Measurements from ENCODE around the gene NT5C. TPM values are rescaled to one million over a fixed set of nuclear protein-coding genes. Genes with fewer than 3 reads are reported as not detected.
A peak's percentile ranks its signal among the peaks of the same experiment; 100 is the strongest.

The NT5C gene
- total RNA-seq, 2 experiments from 2014 or later = 65.2 to 70.8 TPM

DNA sequence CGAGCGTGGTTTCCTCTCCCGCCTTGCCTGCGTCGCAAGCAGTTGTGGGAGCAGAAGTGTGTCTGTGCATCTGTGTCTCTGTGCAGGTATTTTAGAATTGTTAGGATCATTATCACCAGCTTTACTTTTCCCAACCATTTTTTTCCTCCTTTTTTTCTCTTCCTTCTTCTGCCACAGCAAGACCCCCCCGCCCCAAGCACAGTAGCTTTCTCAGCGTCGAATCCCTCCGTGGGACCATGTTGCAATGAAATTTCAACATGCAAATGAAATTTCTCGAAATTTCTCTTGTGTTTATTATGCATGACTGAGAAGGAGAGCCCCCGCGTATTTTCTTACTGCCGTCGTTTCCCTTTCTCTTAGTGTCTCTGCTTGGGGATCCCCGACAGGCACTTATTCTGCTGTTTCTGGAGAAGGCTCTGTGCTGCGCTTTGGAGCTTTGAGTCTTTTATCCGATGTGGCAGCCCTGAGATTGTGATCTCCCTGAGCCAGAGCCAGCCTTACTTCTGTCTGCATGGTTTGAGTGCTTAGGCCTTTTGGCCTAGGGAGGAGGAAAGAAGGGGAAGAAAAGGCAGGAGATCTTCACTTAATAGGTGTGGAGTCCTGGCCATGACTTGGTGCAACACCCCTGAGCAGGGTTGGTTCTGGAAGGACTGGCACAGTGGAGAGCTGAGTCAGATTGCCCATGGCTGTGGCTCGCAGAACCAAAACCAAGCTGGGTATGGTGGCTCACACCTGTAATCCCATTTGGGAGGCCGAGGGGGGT is 16.8 kb downstream of the NT5C start:
- H3K36me3 Mint-ChIP-seq = peaks cover 13% of the 10 kb centered on the region
- DNase-seq = peak; percentile 38
- no peaks in the 10 kb centered on the region for H3K9me3 Mint-ChIP-seq
- intact Hi-C loops (cut with micrococcal nuclease) = loop anchor here (1.0 to 5.0 kb wide), 7 partner anchors 10 to 154 kb away; partner anchors contain the start of genes GGA3, JPT1, MRPS7 and NT5C
- H3K4me1 Mint-ChIP-seq (ENCODE audit: low read depth) = peaks cover 32% of the 10 kb centered on the region
- peak overlapping the region; percentile 71 for H3K4me3 Mint-ChIP-seq
- no peaks in the 10 kb centered on the region for H3K27me3 Mint-ChIP-seq
- ChIA-PET CTCF (interaction anchor here (0.7 to 9.1 kb wide), 64 partner anchors 9 to 639 kb away, joined by 3 to 247 read pairs (median 6); partner anchors contain the start of genes CDR2L, GGA3, MIF4GD and MRPL58), POLR2A (interaction anchor here (0.8 to 2.8 kb wide), 13 partner anchors 9 to 156 kb away, joined by 3 to 17 read pairs (median 4); partner anchors contain the start of genes GGA3, JPT1, MIF4GD and MRPS7)
- H3K27ac Mint-ChIP-seq = peak overlapping the region; percentile 64

DNA sequence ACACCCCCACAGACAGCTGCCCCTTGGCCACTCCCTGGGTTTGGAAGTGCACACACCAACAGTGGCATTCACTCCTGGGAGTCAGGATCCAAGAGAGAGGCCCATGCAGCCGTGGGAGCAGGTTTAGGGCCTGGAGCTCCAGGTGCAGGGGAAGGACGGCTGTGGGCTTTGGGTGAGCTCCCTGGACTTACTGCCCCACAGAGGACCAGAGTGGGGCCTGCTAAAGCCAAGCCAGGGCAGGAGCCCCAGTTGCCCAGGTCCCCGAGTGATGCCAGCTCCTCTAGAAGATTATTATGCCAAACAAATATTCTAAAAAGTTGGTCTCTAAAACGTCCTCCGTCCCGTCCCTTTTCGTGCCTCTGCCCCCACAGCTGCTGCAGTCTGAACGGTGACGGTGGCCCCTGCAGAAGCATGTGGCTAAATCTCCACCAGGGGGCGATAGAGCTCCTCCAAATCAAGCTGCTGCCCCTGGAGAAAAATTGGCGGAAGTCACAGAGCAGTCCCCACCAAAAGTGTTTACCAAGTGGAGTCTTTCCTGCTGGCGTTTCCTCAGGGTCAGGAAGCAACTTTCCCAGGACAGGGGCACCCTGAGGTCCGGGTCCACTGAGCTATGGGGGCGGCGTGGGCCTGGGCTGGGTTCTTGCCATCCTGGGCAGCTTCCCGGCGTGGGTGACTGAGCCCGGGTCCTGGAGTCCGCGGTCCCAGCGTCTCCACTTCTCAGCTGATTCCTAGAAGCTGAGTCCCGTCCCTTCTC is 17.6 kb downstream of the NT5C start:
- Mint-ChIP-seq H3K4me3 (peak overlapping the region; percentile 71), H3K4me1 (ENCODE audit: low read depth) (peaks cover 30% of the 10 kb centered on the region), H3K9me3 (no peaks in the 10 kb centered on the region), H3K27ac (peak overlapping the region; percentile 64), H3K27me3 (no peaks in the 10 kb centered on the region), H3K36me3 (peaks cover 12% of the 10 kb centered on the region)
- ChIA-PET POLR2A (interaction anchor here (0.8 to 2.8 kb wide), 12 partner anchors 9 to 156 kb away, joined by 3 to 17 read pairs (median 4); partner anchors contain the start of genes GGA3, JPT1, MIF4GD and MRPS7), CTCF (interaction anchor here (0.6 to 9.1 kb wide), 69 partner anchors 9 to 1378 kb away, joined by 3 to 247 read pairs (median 5); partner anchors contain the start of genes CDR2L, GGA3, HID1 and MIF4GD)
- peak; percentile 93 for DNase-seq
- intact Hi-C loops (cut with micrococcal nuclease) = loop anchor here (1.0 to 5.0 kb wide), 7 partner anchors 10 to 153 kb away; partner anchors contain the start of genes GGA3, JPT1, MRPS7 and NT5C

DNA sequence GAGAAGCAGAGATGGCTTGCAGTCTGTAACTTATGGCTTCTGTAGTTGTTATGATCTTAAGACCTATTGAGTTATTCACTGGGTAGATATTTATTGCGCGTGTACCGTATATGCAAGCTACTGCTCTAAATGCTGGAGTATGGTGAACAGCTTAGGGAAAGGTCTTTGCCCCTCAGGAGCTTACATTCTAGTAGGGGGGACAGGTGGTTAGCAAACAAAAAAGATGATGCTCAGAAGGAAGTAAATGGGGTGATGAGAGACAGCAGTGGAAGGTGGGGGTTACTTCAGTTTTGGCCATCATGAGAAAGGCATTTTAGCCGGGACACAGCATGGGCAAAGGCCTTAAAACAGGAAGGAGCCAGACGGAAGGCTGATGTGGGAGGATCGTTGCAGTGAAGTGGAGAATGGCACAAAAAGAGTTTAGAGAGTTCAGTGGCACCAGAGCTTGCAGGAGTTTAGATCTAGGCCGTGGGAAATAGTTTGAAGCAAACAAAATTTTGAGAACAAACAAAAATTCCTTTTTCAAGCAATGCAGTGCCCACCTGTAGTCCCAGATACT is 19.7 kb downstream of the NT5C start:
- ChIA-PET POLR2A (interaction anchor here (0.9 to 1.0 kb wide), 2 partner anchors 19 to 100 kb away, joined by 5 read pairs; partner anchors contain the start of genes MRPL58 and NT5C), CTCF (interaction anchor here (0.7 to 9.1 kb wide), 12 partner anchors 14 to 345 kb away, joined by 3 to 247 read pairs (median 12); partner anchors contain the start of genes MIF4GD, NT5C, NUP85 and TMEM94)
- Mint-ChIP-seq H3K27me3 (no peaks in the 10 kb centered on the region), H3K27ac (peak overlapping the region; percentile 40), H3K36me3 (peaks cover 10% of the 10 kb centered on the region), H3K4me3 (peak overlapping the region; percentile 34), H3K9me3 (no peaks in the 10 kb centered on the region), H3K4me1 (ENCODE audit: low read depth) (peaks cover 35% of the 10 kb centered on the region)
- intact Hi-C loops (cut with micrococcal nuclease) = loop anchor here (1.0 to 5.0 kb wide), 3 partner anchors 35 to 150 kb away; partner anchors contain the start of genes GGA3 and MRPS7
- DNase-seq = no peak

DNA sequence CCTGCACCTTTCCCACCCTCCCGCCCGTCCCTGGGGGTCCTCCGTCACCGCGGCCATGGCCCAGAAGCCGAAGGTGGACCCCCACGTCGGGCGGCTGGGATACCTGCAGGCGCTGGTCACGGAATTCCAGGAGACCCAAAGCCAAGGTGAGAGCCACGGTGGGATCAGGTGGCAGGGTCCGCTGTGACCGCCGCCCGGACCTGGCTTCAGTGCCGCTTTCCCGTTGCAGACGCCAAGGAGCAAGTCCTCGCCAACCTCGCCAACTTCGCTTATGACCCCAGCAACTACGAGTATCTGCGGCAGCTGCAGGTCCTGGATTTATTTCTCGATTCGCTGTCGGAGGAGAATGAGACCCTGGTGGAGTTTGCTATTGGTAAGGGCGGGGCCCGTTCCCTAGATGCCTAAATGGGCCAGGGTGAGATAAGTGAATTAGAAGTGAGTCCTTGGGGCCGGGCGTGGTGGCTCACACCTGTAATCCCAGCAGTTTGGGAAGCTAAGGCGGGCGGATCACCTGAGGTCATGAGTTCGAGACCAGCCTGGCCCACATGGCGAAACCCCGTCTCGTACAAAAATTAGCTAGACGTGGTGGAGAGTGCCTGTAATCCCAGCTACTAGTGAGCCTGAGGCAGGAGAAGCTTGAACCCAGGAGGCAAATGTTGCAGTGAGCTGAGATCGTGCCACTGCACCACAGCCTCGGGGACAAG is 21.2 kb downstream of the NT5C start:
- Mint-ChIP-seq H3K36me3 (peaks cover 10% of the 10 kb centered on the region), H3K27ac (peak overlapping the region; percentile 77), H3K4me3 (peak overlapping the region; percentile 90), H3K9me3 (no peaks in the 10 kb centered on the region), H3K4me1 (ENCODE audit: low read depth) (peaks cover 35% of the 10 kb centered on the region), H3K27me3 (no peaks in the 10 kb centered on the region)
- ChIA-PET CTCF (interaction anchor here (0.5 to 9.1 kb wide), 9 partner anchors 15 to 302 kb away, joined by 3 to 247 read pairs (median 9); partner anchors contain the start of genes MIF4GD, MRPL58, NT5C and NUP85), POLR2A (interaction anchor here (0.5 to 1.8 kb wide), 6 partner anchors 11 to 150 kb away, joined by 3 to 6 read pairs (median 4); partner anchors contain the start of genes JPT1 and SUMO2)
- intact Hi-C loops (cut with micrococcal nuclease) = loop anchor here (5.0 kb wide), 2 partner anchors 33 to 152 kb away; partner anchors contain the start of genes GGA3 and MRPS7
- peak; percentile 43 for DNase-seq

DNA sequence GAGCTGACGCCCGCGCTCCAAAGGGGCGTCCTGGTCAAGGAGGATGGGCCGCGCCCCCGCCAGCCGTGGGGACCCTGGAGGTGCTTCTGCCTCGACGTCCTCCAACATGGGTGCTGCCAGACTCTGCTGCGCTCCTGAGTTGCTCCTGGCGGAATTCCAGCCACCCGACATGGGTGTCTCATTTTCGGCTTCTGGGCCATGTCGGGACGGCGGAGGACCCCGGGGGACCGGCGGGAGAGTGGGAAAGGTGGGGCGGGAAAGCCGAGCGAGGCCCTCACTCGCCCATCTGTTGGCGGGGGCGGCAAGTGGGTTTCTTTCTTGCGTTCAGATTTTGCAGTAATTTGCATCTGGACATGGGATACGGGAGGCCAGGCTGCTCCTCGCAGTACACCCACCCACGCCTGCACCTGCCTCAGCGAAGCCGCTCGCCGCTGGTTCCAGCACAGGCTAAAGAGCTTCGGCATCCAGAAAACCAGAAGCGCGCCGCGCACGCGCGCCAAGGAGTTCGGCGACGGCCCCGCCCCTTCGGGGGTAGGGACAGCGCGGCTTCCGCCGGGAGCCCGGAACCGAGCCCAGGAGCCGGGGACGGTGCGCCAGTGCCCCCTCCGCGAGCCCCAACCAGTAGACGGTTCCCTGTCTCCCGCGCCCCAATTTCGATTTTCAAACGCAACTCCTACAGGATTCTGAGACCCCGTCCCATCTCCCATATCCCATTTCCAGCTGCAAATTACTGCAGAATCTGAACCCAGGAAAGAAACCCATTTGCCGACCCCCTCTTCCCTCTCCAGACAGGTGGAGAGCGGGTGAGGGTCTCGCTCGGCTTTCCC is 21.9 kb downstream of the NT5C start, which contains the start of gene ARMC7:
ARMC7 (plus strand) TSS at position 563 of the 827 bp plus-strand sequence. CDS start 320 bp downstream, outside the sequence.
- Mint-ChIP-seq H3K4me3 (peak within 1 kb of the TSS; percentile 90), H3K9me3 (no peaks in the 10 kb centered on the region), H3K27me3 (no peaks in the 10 kb centered on the region), H3K4me1 (ENCODE audit: low read depth) (peaks cover 29% of the 10 kb centered on the region), H3K36me3 (peaks cover 9% of the 10 kb centered on the region), H3K27ac (peak within 1 kb of the TSS; percentile 85)
- intact Hi-C loops (cut with micrococcal nuclease) = loop anchor here (1.0 to 5.0 kb wide), 6 partner anchors 20 to 295 kb away; partner anchors contain the start of genes ATP5PD, GGA3, GRB2 and KCTD2
- ChIA-PET POLR2A (interaction anchor here (0.6 to 1.8 kb wide), 7 partner anchors 10 to 151 kb away, joined by 3 to 6 read pairs (median 3); partner anchors contain the start of genes JPT1 and SUMO2), CTCF (interaction anchor here (0.5 to 9.1 kb wide), 8 partner anchors 22 to 302 kb away, joined by 3 to 247 read pairs (median 8); partner anchors contain the start of genes MIF4GD, MRPL58, NT5C and NUP85)
- DNase-seq = peak; percentile 96

DNA sequence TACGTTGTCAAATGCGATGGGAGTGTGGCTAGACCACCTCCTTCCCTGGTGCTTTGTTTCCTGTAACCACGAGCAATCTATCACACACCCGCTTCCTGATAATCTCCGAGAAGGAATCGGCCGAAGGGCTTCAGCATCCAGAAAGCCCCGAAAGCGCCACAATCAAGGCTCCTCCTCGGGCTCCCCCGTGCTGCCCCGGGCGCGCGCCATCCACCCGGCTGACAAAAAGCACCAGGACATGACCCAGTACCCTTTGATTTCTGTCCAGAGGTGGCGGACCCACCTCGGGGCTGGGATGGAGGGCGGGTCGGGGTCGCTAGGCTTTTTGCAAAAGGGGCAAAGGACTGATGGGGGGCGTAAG is 22.5 kb downstream of the NT5C start:
- peak; percentile 34 for DNase-seq
- Mint-ChIP-seq H3K4me3 (peak overlapping the region; percentile 90), H3K27ac (no peak overlapping the region), H3K9me3 (no peaks in the 10 kb centered on the region), H3K27me3 (no peaks in the 10 kb centered on the region), H3K36me3 (peaks cover 8% of the 10 kb centered on the region), H3K4me1 (ENCODE audit: low read depth) (peaks cover 23% of the 10 kb centered on the region)
- POLR2A ChIA-PET = interaction anchor here (0.6 to 1.8 kb wide), 4 partner anchors 20 to 152 kb away, joined by 3 to 6 read pairs (median 3); partner anchors contain the start of gene SUMO2
- CTCF ChIA-PET = interaction anchor here (1.0 to 9.1 kb wide), 7 partner anchors 23 to 303 kb away, joined by 4 to 247 read pairs (median 9); partner anchors contain the start of genes MIF4GD, NT5C and NUP85
- intact Hi-C loops (cut with micrococcal nuclease) = loop anchor here (1.0 to 5.0 kb wide), 4 partner anchors 20 to 296 kb away; partner anchors contain the start of genes ATP5PD, GRB2 and KCTD2

DNA sequence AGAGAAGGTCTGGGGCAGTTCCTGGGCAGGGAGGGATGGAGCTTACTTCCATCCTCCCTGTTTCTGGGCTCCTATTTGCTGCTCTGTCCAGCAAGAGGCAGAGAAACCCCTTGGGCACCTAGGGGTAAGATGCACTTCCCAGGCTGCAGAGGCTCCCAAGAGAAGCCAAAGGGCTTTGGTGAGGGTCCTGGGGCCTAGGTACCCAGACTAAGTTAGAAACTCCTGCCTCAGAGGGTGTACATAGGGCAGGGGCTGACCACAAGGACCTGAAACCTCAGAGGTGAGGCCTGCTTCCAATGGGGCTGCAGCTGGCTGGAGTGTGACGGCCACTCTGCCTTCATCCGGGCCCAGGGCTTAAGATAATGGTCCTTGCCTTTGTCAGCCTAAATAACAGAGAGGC is 23.3 kb downstream of the NT5C start:
- DNase-seq = no peak
- Mint-ChIP-seq H3K27me3 (no peaks in the 10 kb centered on the region), H3K9me3 (no peaks in the 10 kb centered on the region), H3K4me1 (ENCODE audit: low read depth) (peaks cover 18% of the 10 kb centered on the region), H3K4me3 (peak overlapping the region; percentile 18), H3K27ac (no peak overlapping the region), H3K36me3 (peaks cover 7% of the 10 kb centered on the region)
- ChIA-PET CTCF (interaction anchor here (0.7 to 4.0 kb wide), 4 partner anchors 23 to 147 kb away, joined by 3 to 24 read pairs (median 6); partner anchors contain the start of gene NT5C), POLR2A (no interaction called here)
- intact Hi-C loops (cut with micrococcal nuclease) = loop anchor here (2.0 to 5.0 kb wide), 2 partner anchors 61 to 297 kb away; partner anchors contain the start of genes ATP5PD, GRB2 and KCTD2

DNA sequence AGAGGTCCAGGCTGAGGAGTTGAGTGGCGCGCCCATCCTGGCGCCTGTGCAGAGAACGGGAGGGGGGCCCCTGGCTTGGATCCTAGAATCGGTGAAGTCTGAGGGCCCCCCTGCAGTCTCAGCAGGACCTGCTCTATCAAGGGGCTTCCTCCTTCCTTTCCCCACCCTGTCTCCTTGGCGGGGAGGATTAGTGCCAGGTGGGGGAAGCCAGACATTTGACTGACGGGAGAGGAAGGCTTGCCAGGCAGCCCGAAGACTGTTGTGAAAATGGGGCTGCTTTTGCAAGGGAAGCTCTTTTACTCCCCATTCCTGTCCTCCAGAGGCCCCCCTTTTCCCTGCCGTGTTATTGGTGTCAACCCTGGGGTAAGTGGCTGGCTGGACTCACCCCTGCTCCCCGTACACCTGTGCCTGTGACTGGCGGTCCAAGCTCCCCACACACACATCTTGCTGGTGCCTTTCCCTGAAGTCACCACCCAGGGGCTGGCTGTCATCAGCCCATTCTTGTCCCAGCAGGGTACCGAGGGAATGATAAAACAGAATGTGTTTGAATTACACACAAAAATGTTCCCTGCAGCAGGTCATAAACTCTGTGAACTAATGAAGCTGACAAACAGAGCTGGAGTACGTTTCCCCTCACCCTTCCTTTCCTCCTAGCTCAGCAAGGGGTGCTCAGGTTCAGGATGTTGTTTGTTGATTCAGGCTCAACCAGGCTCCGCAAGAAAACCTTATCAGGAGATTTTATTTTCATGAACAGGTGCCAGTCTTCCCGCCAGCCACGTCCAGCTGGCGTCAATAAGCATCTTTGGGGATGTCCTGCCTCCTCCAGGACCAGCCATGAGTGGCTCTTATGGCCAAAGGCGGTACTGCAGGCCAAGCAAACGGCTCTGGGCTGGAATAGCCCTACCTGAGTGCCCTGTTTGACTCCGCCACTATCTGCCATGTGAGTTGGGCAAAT is 26.1 kb downstream of the NT5C start:
- intact Hi-C loops (cut with micrococcal nuclease) = loop anchor here (5.0 kb wide), 1 partner anchor 58 kb away; the partner anchor contains the start of genes ATP5PD and KCTD2
- peaks cover 6% of the 10 kb centered on the region for H3K4me1 Mint-ChIP-seq (ENCODE audit: low read depth)
- POLR2A ChIA-PET = interaction anchor here (0.9 to 1.5 kb wide), 2 partner anchors 9 to 18 kb away, joined by 3 to 4 read pairs; no protein-coding TSS in a partner anchor

More for the DNA sequence above, 26.1 kb downstream of the NT5C start:
- Mint-ChIP-seq H3K4me3 (no peak overlapping the region), H3K36me3 (no peaks in the 10 kb centered on the region), H3K27me3 (no peaks in the 10 kb centered on the region), H3K27ac (no peak overlapping the region), H3K9me3 (no peaks in the 10 kb centered on the region)
- DNase-seq = peak; percentile 44
- CTCF ChIA-PET = interaction anchor here (0.6 to 4.0 kb wide), 20 partner anchors 9 to 154 kb away, joined by 3 to 24 read pairs (median 4); no protein-coding TSS in a partner anchor
